ENCODE measurements around the gene FYB1. TPM values are rescaled to one million over a fixed set of nuclear protein-coding genes. Genes with fewer than 3 reads are reported as not detected.

The FYB1 gene
- total RNA-seq, 1 donor from 2014 or later = 0.11 TPM

DNA sequence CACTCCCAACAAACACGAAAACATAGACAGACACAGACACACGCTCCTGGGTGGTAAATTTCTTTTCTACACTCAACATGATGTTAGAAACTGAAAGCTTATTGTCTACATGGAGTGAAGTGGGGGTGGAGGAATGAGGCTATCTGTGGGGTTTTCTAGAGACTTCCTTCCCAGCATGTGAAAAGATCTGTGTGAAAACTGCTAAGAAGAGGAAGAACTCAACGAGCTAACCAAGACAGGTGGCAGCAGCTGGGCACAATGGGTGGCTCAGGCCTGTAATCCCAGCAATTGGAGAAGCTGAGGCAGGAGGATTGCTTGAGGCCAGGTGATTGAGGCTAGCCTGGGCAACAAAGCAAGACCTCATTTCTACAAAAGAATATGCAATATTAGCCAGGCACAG is 7.6 kb downstream of the FYB1 start:
- Mint-ChIP-seq H3K4me3 (ENCODE audit: unreplicated experiment) (no peak overlapping the region), H3K36me3 (ENCODE audit: low read depth, unreplicated experiment) (no peaks in the 10 kb centered on the region), H3K4me1 (ENCODE audit: low read depth, unreplicated experiment) (no peaks in the 10 kb centered on the region), H3K27ac (ENCODE audit: unreplicated experiment) (no peak overlapping the region), H3K27me3 (ENCODE audit: low read depth, unreplicated experiment) (peaks cover 3% of the 10 kb centered on the region), H3K9me3 (ENCODE audit: unreplicated experiment) (no peaks in the 10 kb centered on the region)
- Histone ChIP-seq H3K9ac (ENCODE audit: low read length) (no peak overlapping the region), H2AFZ (ENCODE audit: low read depth, low read length) (no peak overlapping the region), H3K27me3 (ENCODE audit: insufficient read depth, low read length) (peaks cover 2% of the 10 kb centered on the region), H3K36me3 (ENCODE audit: insufficient read depth, low read length) (no peaks in the 10 kb centered on the region), H3K4me3 (ENCODE audit: insufficient read depth, low read depth, low read length) (no peak overlapping the region), H3K4me2 (ENCODE audit: low read length) (no peak overlapping the region), H3K4me1 (ENCODE audit: insufficient read depth, low read length) (no peaks in the 10 kb centered on the region), H4K20me1 (ENCODE audit: insufficient read depth, low read length) (no peaks in the 10 kb centered on the region), H3K79me2 (ENCODE audit: insufficient read depth, low read length) (no peaks in the 10 kb centered on the region), H3K9me3 (ENCODE audit: insufficient read depth, low read depth, low read length) (no peaks in the 10 kb centered on the region), H3K27ac (ENCODE audit: low read depth, low read length) (no peak overlapping the region)
- no peak for TF ChIP-seq EZH2 (IDR thresholded peaks at IDR 0.05; ENCODE audit: insufficient read depth, low read length)
- TF ChIP-seq CTCF (IDR thresholded peaks at IDR 0.05; ENCODE audit: insufficient read depth, low read depth, low read length) = no peak
- no peak for DNase-seq (ENCODE audit: low read depth)
- FAIRE-seq = no peak

GRCh38 chr5:39209924-39210323 is 9.4 kb downstream of the FYB1 start:
- Histone ChIP-seq H3K27ac (ENCODE audit: low read depth, low read length) (no peak overlapping the region), H3K79me2 (ENCODE audit: insufficient read depth, low read length) (no peaks in the 10 kb centered on the region), H3K9ac (ENCODE audit: low read length) (no peak overlapping the region), H3K4me3 (ENCODE audit: insufficient read depth, low read depth, low read length) (no peak overlapping the region), H4K20me1 (ENCODE audit: insufficient read depth, low read length) (no peaks in the 10 kb centered on the region), H3K4me1 (ENCODE audit: insufficient read depth, low read length) (no peaks in the 10 kb centered on the region), H3K36me3 (ENCODE audit: insufficient read depth, low read length) (no peaks in the 10 kb centered on the region), H3K27me3 (ENCODE audit: insufficient read depth, low read length) (no peaks in the 10 kb centered on the region), H2AFZ (ENCODE audit: low read depth, low read length) (no peak overlapping the region), H3K9me3 (ENCODE audit: insufficient read depth, low read depth, low read length) (no peaks in the 10 kb centered on the region), H3K4me2 (ENCODE audit: low read length) (no peak overlapping the region)
- Mint-ChIP-seq H3K36me3 (ENCODE audit: low read depth, unreplicated experiment) (no peaks in the 10 kb centered on the region), H3K4me3 (ENCODE audit: unreplicated experiment) (no peak overlapping the region), H3K27me3 (ENCODE audit: low read depth, unreplicated experiment) (peaks cover 3% of the 10 kb centered on the region), H3K9me3 (ENCODE audit: unreplicated experiment) (no peaks in the 10 kb centered on the region), H3K4me1 (ENCODE audit: low read depth, unreplicated experiment) (no peaks in the 10 kb centered on the region), H3K27ac (ENCODE audit: unreplicated experiment) (no peak overlapping the region)
- no peak for TF ChIP-seq EZH2 (IDR thresholded peaks at IDR 0.05; ENCODE audit: insufficient read depth, low read length)
- TF ChIP-seq CTCF (IDR thresholded peaks at IDR 0.05; ENCODE audit: insufficient read depth, low read depth, low read length) = no peak
- no peak for DNase-seq (ENCODE audit: low read depth)
- no peak for FAIRE-seq

- H4K20me1 ChIP-seq (ENCODE audit: insufficient read depth, low read length) = no peaks in the 10 kb centered on the region
- no peak overlapping the region for H3K27ac ChIP-seq (ENCODE audit: low read depth, low read length)
- TF ChIP-seq EZH2 (IDR thresholded peaks at IDR 0.05; ENCODE audit: insufficient read depth, low read length) = no peak
- no peak for TF ChIP-seq CTCF (IDR thresholded peaks at IDR 0.05; ENCODE audit: insufficient read depth, low read depth, low read length)
- no peak overlapping the region for H3K4me3 ChIP-seq (ENCODE audit: insufficient read depth, low read depth, low read length)
- H2AFZ ChIP-seq (ENCODE audit: low read depth, low read length) = no peak overlapping the region
- H3K27me3 ChIP-seq (ENCODE audit: insufficient read depth, low read length) = no peaks in the 10 kb centered on the region
- no peaks in the 10 kb centered on the region for H3K9me3 Mint-ChIP-seq (ENCODE audit: unreplicated experiment)
- no peak overlapping the region for H3K4me3 Mint-ChIP-seq (ENCODE audit: unreplicated experiment)
- FAIRE-seq (no peak), DNase-seq (ENCODE audit: low read depth) (no peak)
- H3K36me3 ChIP-seq (ENCODE audit: insufficient read depth, low read length) = no peaks in the 10 kb centered on the region
- H3K9me3 ChIP-seq (ENCODE audit: insufficient read depth, low read depth, low read length) = no peaks in the 10 kb centered on the region
- H3K4me1 ChIP-seq (ENCODE audit: insufficient read depth, low read length) = no peaks in the 10 kb centered on the region
- peaks cover 3% of the 10 kb centered on the region for H3K27me3 Mint-ChIP-seq (ENCODE audit: low read depth, unreplicated experiment)
- no peak overlapping the region for H3K27ac Mint-ChIP-seq (ENCODE audit: unreplicated experiment)
- H3K36me3 Mint-ChIP-seq (ENCODE audit: low read depth, unreplicated experiment) = no peaks in the 10 kb centered on the region
- H3K9ac ChIP-seq (ENCODE audit: low read length) = no peak overlapping the region
- no peaks in the 10 kb centered on the region for H3K4me1 Mint-ChIP-seq (ENCODE audit: low read depth, unreplicated experiment)
- H3K79me2 ChIP-seq (ENCODE audit: insufficient read depth, low read length) = no peaks in the 10 kb centered on the region
- H3K4me2 ChIP-seq (ENCODE audit: low read length) = no peak overlapping the region
Measured at GRCh38 chr5:39208471-39208870, 10.9 kb downstream of the FYB1 start.
